Stimulated activated naive CD8-positive, alpha-beta T cell treated with anti-CD3 and anti-CD28 coated beads, Interleukin-15, amount 100 ng/mL, for 72 hours (primary cell): ENCODE measurements around the gene PET100.
A peak's percentile ranks its signal among the peaks of the same experiment; 100 is the strongest.

Experiments used
- ATAC-seq: fragments of 150-1000 bp; cut with Tn5 transposase; 2 replicates; pipeline ENCODE4 v1.10.0; 2021; ENCODE audit warnings: mild to moderate bottlenecking, moderate library complexity
- DNase-seq, 2 donors: peaks; one replicate each; pipeline ENCODE4 v3.0.0; 2021 to 2022
- H3K27ac Mint-ChIP-seq, 2 donors: one replicate each; pipeline ENCODE4 v1.8.0; 2022; ENCODE audit warnings: mild to moderate bottlenecking in 2 of 2, mixed read lengths in 2 of 2, moderate library complexity in 2 of 2
- H3K27me3 Mint-ChIP-seq: one replicate; pipeline ENCODE4 v1.8.0; 2022; ENCODE audit warnings: mixed read lengths
- H3K4me1 Mint-ChIP-seq: one replicate; pipeline ENCODE4 v1.8.0; 2022; ENCODE audit warnings: mild to moderate bottlenecking, mixed read lengths
- H3K4me3 Mint-ChIP-seq, 2 donors: one replicate each; pipeline ENCODE4 v1.8.0; 2022; ENCODE audit warnings: mild to moderate bottlenecking in 2 of 2, mixed read lengths in 2 of 2, moderate library complexity in 1 of 2
- H3K9me3 Mint-ChIP-seq, 2 donors: one replicate each; pipeline ENCODE4 v1.8.0; 2022; ENCODE audit warnings: mixed read lengths in 2 of 2

Gene PET100

DNA sequence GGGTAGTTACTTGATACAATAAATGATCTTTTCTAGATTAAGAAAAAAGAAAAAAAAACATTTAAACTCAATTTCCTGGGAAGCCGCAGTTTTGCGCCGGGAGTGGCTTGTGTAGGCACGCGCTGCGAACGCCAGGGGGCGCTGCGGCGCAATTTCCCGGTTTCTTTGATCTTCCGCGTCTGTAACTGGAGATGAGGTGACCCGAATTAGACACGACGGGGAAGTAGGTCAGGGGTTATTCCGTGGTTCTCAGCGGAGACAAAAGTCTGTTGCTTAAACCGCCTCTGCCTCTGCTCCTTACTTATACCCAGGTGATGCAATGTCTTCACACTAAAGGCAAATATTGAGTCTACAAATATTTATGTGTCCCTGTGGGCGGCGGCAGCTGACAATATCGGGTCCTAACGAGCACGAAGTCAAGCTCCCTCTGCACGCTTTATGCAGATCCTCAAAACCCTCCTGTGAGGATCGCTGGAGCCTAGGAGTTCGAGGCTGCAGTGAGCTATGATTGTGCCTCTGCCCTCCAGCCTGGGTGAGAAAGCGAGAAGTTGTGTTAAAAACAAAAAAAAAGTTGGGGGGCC lies 22.6 kb downstream of the PET100 start:
- Mint-ChIP-seq H3K27ac (peak overlapping the region; percentile 95 to 97), H3K4me3 (peak overlapping the region; percentile 81 to 82), H3K9me3 (no peaks in the 10 kb centered on the region), H3K4me1 (peaks cover 34% of the 10 kb centered on the region), H3K27me3 (no peaks in the 10 kb centered on the region)
- DNase-seq (peak; percentile 83 to 87), ATAC-seq (peak; percentile 92)

DNA sequence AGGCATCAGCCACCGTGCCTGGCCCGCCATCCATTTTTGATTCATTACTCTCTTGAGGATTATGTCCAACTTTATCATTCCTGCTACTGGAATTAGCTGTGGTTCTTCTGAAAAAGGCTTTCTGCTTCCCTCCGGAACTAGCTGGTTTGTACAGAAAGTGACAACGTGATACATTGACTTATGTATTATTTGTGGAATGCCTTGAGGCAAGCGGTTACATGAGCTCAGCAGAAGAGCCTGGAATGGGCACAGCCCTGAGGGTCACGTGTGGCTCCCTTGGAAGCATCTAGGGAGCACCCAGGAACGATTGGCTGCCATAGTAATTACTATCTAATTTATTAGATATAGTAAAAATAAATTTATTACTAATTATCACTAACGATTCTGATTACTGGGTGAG lies 24.8 kb downstream of the PET100 start:
- Mint-ChIP-seq H3K4me1 (peaks cover 48% of the 10 kb centered on the region), H3K27ac (peak overlapping the region in 1 of 2 donors; percentile 31), H3K9me3 (no peaks in the 10 kb centered on the region), H3K4me3 (no peak overlapping the region), H3K27me3 (no peaks in the 10 kb centered on the region)
- ATAC-seq (no peak), DNase-seq (no peak)

DNA sequence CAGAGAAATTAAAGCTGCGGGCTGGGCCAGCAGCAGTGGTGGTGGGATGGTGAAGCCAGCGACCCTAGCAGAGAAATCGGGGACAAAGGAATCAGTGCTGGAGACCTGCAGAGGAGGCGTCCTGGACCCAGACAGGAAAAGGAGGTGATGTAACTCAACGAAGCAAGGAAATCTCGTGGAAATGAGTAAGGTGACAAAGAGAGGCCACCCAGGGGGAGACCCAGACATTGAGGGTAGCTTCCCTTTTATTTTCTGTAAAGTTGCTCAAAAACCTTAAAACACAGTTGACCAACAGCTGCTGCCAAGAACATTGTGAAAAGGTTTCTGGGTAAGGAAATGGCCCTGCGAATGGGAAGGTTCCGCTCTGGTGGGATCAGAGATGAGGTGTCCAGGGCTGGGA lies 26.0 kb downstream of the PET100 start:
- DNase-seq (no peak), ATAC-seq (no peak)
- Mint-ChIP-seq H3K27ac (peak overlapping the region in 1 of 2 donors; percentile 64), H3K4me1 (peaks cover 48% of the 10 kb centered on the region), H3K4me3 (peak overlapping the region in 1 of 2 donors; percentile 12), H3K9me3 (no peaks in the 10 kb centered on the region), H3K27me3 (no peaks in the 10 kb centered on the region)

DNA sequence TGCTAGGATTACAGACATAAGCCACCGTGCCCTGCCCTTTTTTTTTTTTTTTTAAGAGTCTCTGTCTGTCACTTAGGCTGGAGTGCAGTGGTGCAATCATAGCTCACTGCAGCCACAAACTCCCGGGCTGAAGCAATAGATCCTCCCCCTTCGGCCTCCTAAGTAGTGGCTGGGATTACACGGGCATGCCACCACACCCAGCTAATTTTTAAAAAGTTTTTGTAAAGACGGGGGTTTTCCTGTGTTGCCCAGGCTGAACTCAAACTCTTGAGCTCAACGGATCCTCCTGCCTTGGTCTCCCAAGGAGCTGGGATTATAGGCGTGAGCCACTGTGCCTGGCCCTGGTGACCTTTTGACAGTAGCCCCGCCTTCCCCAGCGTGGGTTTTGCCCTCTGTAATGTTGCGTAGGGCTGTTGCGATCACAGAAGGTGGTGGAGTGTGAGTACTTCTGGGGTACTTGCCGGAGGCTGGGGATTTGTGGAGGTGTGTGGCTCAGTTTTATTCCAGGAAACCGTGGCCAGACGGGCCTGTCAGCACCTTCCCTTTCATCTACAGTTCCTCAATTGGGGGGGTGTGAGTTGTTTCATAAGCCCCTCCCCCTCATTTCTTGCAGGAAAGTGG lies 27.6 kb downstream of the PET100 start:
- ATAC-seq (peak; percentile 88), DNase-seq (peak; percentile 64 to 80)
- Mint-ChIP-seq H3K4me3 (peak overlapping the region; percentile 77 to 80), H3K27me3 (no peaks in the 10 kb centered on the region), H3K4me1 (peaks cover 44% of the 10 kb centered on the region), H3K9me3 (no peaks in the 10 kb centered on the region), H3K27ac (peak overlapping the region; percentile 82 to 91)

DNA sequence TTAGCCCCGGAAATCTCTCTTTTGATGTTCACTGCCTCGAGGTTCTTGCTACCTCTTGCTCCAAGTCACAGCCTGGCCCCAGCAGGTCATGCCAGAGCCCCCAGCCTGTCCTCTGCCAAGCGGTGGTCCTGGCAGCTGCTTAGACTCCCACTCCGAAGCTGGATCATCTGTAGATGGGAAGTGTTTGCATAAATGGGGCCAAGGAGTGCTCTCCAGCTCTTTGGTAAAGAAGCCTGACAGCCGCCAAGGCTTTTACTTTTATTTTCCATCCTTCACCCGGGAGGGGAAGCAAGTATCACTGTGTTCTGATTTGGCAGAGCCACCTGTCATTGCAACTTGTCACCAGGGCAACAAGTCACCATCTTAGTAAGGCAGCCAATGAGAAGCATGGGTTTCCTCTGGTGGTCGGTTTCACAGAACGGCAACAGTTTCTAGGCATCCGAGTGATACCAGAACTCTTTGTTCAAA lies 28.7 kb downstream of the PET100 start:
- H3K9me3 Mint-ChIP-seq = no peaks in the 10 kb centered on the region
- peak overlapping the region; percentile 77 to 80 for H3K4me3 Mint-ChIP-seq
- peak; percentile 61 to 76 for DNase-seq
- H3K27me3 Mint-ChIP-seq = no peaks in the 10 kb centered on the region
- H3K27ac Mint-ChIP-seq = peak overlapping the region; percentile 82 to 91
- ATAC-seq = peak; percentile 87
- peaks cover 34% of the 10 kb centered on the region for H3K4me1 Mint-ChIP-seq

DNA sequence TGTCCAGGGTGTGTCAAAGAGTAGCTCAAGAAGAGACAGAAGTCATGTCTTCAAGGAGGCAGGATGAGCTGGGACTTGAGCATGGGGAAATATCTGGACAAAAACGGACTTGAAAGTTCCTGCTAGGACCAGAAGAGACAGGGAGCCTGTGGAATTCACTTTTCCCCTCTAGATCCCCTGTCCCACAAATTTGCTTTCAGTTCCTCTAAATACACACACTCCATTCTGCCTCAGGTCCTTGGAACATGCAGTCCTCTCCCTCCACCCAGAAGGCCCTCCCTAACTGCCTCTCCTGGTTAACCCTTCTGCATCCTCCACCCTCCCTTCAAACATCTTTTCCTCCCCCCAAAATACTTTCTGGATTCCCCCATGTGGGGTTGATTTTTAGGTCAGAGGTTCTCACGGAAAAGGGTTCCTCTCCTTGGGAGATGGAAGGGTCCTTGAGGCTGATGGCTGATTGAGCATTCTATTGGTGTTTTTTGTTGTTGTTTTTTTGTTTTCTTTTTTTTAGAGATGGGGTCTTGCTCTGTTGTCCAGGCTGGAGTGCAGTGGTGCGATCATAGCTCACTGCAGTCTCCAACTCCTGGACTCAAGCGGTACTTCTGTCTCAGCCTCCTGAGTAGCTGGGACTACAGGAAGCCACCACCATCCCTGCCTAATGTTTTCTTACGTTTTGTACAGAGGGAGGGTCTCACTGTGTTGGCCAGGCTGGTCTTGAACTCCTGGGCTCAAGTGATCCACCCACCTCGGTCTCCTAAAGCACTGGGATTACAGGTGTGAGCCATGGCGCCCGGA lies 32.3 kb downstream of the PET100 start:
- DNase-seq (no peak), ATAC-seq (no peak)
- Mint-ChIP-seq H3K9me3 (no peaks in the 10 kb centered on the region), H3K4me1 (peaks cover 16% of the 10 kb centered on the region), H3K4me3 (no peak overlapping the region), H3K27ac (peak overlapping the region in 1 of 2 donors; percentile 63), H3K27me3 (peaks cover 7% of the 10 kb centered on the region)

DNA sequence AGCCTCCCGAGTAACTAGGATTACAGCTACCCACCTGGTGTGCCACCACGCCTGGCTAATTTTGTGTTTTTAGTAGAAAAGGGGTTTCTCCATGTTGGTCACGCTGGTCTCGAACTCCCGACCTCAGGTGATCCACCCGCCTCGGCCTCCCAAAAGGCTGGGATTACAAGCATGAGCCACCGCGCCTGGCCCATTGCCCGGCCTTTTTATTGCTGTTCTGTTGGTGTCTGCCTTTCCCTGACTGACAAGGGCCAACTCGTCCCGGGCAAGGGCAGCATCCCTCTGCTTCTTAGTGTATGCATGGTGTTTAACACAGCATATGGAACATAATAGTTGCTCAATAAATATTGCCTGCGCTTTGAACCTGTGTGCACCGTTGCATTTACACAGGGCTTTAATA lies 33.1 kb downstream of the PET100 start:
- Mint-ChIP-seq H3K27ac (peak overlapping the region in 1 of 2 donors; percentile 71), H3K27me3 (peaks cover 10% of the 10 kb centered on the region), H3K4me1 (peaks cover 9% of the 10 kb centered on the region), H3K4me3 (no peak overlapping the region), H3K9me3 (no peaks in the 10 kb centered on the region)
- DNase-seq = no peak
- ATAC-seq = no peak

DNA sequence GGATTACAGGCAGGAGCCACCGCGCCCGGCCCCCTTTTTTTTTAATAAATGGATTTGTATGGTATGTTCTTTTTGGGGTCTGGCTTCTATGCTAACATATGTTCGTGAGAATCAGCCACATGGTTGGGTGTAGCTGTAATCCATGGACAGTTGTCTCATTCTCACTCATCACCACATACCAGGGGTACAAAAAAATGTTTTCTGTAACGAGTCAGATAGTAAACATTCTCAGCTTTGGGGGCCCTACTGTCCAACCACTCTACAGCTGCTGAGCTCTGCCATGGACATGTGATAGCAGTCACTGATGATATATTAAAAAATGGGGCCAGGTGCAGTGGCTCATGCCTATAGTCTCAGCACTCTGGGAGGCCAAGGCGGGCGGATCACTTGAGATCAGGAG lies 34.1 kb downstream of the PET100 start:
- H3K4me3 Mint-ChIP-seq = no peak overlapping the region
- H3K4me1 Mint-ChIP-seq = no peaks in the 10 kb centered on the region
- no peak overlapping the region for H3K27ac Mint-ChIP-seq
- ATAC-seq = no peak
- H3K9me3 Mint-ChIP-seq = no peaks in the 10 kb centered on the region
- peaks cover 12% of the 10 kb centered on the region for H3K27me3 Mint-ChIP-seq
- no peak for DNase-seq

DNA sequence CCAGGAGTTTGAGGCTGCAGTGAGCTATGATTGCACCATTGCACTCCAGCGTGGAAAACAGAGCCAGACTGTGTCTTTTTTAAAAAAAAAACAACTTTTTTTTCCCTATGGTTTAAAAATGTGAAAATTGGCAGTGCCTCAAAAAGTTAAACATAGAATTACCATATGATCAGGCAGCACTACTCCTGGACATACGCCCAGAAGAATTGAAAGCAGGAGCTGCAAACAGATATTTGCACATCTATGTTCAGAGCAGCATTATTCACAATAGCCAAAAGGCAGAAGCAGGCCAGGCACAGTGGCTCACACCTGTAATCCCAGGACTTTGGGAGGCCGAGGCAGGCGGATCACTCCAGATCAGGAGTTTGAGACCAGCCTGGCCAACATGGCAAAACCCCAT lies 35.5 kb downstream of the PET100 start:
- Mint-ChIP-seq H3K9me3 (no peaks in the 10 kb centered on the region), H3K4me3 (no peak overlapping the region), H3K4me1 (peaks cover 11% of the 10 kb centered on the region), H3K27ac (no peak overlapping the region), H3K27me3 (peaks cover 25% of the 10 kb centered on the region)
- ATAC-seq (no peak), DNase-seq (no peak)

DNA sequence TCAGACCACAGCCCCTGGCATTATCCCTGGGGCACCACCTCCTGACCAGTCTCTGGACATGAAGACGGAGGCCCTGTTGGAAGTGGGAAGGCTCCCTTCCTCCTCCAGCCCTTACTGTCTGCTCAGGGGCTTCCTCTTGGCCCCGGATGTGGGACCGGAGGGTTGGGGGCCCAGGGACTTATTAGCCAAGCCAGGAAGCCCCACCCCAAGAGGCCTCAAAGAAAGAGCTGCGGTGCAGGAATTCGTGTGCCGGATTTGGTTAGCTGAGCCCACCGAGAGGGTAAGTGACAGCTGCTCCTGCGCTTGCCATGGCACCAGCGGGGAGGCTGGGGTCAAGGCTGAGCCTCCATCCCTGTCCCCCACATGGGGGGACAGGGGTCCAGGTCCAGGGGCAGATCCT lies 39.2 kb downstream of the PET100 start, which contains the start of gene RETN:
RETN (plus strand) TSS at position 208 of the 400 bp plus-strand sequence. CDS start 278 bp downstream, outside the sequence.
- no peaks in the 10 kb centered on the region for H3K9me3 Mint-ChIP-seq
- peak within 1 kb of the TSS; percentile 19 to 90 for H3K4me3 Mint-ChIP-seq
- H3K27me3 Mint-ChIP-seq = peaks cover 50% of the 10 kb centered on the region
- DNase-seq (no peak), ATAC-seq (peak; percentile 66)
- H3K27ac Mint-ChIP-seq = no peak within 1 kb of the TSS
- H3K4me1 Mint-ChIP-seq = peaks cover 18% of the 10 kb centered on the region

DNA sequence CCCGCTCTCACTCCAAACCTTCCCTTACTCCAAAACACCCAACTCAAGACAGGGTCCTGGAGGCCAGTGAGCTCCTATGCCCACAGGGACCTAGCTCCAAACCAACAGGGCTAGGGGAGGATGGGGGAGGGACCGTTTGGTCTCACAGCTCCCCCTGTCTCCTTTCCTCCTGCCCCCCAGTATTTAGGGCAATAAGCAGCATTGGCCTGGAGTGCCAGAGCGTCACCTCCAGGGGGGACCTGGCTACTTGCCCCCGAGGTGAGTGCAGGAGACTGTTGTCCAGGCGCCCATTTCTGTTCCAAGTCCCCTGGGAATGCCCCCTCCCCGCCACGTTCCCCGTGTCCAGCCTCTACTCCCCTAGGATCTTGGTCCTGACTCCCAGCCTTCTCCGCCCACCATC lies 40.0 kb downstream of the PET100 start:
- Mint-ChIP-seq H3K9me3 (no peaks in the 10 kb centered on the region), H3K27me3 (peaks cover 58% of the 10 kb centered on the region), H3K27ac (no peak overlapping the region), H3K4me3 (peak overlapping the region in 1 of 2 donors; percentile 90), H3K4me1 (peaks cover 26% of the 10 kb centered on the region)
- DNase-seq = no peak
- ATAC-seq = no peak

DNA sequence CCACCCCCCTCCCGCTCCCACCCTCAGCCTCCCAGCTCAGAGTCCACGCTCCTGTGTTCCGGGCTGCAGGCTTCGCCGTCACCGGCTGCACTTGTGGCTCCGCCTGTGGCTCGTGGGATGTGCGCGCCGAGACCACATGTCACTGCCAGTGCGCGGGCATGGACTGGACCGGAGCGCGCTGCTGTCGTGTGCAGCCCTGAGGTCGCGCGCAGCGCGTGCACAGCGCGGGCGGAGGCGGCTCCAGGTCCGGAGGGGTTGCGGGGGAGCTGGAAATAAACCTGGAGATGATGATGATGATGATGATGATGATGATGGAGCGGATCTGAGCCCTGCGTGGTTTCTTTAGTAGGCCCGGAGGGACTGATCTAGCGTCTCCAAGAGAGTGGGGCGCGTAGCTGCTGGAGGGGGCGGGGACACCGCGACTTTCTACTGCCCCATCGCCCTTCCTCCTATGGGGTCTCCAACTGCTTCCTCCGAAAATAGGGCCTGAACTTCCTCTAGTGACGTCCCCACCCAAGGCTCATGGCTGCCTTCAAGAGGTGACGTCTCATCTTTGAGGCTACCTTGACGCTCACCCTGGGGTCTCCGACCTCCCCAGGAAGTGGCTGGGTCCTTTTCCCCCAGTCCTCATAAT lies 40.7 kb downstream of the PET100 start:
- Mint-ChIP-seq H3K4me3 (peak overlapping the region; percentile 83 to 90), H3K27me3 (peaks cover 64% of the 10 kb centered on the region), H3K27ac (peak overlapping the region in 1 of 2 donors; percentile 76), H3K9me3 (no peaks in the 10 kb centered on the region), H3K4me1 (peaks cover 28% of the 10 kb centered on the region)
- no peak for DNase-seq
- peak; percentile 69 for ATAC-seq

DNA sequence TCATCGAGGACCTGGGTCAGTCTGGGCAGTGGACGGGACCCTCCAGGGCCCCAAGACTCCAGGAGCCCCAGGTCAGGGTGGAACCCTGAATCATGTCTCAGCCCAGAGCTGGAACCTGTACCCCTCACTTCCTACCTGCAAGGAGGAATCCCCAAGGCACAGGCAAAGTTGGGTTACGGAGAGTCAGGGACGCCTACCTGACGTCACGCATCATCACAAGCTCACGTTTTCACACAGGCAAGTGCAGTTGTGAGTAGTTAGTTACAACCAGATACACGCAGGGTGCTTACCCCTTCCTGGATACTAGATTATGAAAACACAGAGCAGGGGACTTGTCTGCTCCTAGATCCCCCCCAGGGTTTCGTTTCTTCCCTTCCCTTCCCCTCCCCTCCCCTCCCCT lies 41.2 kb downstream of the PET100 start:
- Mint-ChIP-seq H3K27me3 (peaks cover 70% of the 10 kb centered on the region), H3K4me3 (peak overlapping the region; percentile 83 to 90), H3K27ac (peak overlapping the region in 1 of 2 donors; percentile 71), H3K4me1 (peaks cover 31% of the 10 kb centered on the region), H3K9me3 (no peaks in the 10 kb centered on the region)
- ATAC-seq (no peak), DNase-seq (no peak)

DNA sequence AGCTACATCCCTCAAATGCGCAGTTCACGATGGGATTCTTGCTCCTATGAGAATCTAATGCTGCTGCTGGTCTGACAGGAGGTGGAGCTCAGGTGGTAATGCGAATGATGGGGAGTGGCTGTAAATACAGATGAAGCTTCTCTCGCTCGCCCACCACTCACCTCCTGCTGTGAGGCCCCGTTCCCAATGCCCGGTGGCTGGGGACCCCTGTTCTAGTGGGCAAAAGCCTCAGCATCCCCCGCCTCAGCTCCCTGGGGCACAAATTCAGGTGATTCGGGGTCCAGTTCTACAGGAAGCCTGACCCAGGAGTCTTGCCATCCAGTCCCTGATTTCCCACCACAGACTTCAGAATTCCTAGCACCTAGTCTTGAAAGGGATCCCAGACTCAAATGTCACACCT lies 42.9 kb downstream of the PET100 start:
- H3K27me3 Mint-ChIP-seq = peaks cover 76% of the 10 kb centered on the region
- H3K9me3 Mint-ChIP-seq = no peaks in the 10 kb centered on the region

More for the DNA sequence above, 42.9 kb downstream of the PET100 start:
- Mint-ChIP-seq H3K27ac (no peak overlapping the region), H3K4me3 (no peak overlapping the region), H3K4me1 (peaks cover 48% of the 10 kb centered on the region)
- no peak for ATAC-seq
- no peak for DNase-seq
